Inflammatory macrophage treated with lipopolysaccharide for 1 hour (primary cell): ENCODE measurements around the gene DDC.
"Not testable (repeated sequence)": the region's sequence is repeated elsewhere in the genome, so short reads cannot be mapped to it uniquely, and the experiment has no call there.

Experiments used
- DNase-seq, 2 donors: peaks; one replicate each; pipeline ENCODE4 v3.0.0-alpha.2; 2020 to 2022

DDC gene

DNA sequence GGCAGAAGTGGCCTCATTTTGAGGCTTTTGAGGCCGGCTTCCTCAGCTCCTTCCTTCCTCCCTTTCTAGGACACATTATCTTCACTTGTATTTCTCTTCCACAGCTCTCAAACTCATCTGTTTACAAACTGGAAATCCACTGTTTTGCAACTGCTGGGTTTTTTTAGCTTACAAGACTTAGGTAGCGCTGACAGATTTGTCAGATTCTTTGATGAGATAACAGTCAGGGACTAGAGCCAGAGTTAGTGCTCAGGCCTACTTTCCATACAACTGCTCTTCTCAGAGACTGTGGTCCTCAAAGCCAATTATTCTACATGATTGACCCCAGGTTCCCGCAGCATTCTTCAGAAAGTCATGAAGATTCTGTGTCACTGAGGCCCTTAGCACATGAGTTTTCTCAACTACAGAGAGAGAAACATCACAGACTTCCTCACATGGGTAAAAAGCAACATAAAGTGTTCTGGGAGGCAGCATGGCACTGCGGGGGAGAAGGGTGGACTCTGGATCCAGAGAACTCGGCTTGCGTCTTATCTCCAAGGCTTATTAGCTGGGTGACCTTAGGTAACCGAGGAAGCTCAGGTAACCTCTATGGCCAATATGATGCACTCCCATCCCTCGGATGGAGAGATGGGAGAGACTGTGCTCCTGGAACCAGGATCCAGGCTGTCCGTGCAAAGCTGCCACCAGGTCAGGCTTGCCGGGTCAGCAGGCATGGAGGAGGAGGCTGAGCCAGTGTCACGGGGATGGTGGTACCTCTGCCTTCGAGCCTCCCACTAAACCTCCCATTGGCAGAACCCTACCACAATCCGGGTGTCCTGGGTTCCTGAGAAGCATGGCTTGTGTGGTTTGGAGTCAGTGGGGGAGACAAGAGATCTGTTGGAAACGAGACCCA, 10.5 kb downstream of the DDC start:
- DNase-seq: no peak

DNA sequence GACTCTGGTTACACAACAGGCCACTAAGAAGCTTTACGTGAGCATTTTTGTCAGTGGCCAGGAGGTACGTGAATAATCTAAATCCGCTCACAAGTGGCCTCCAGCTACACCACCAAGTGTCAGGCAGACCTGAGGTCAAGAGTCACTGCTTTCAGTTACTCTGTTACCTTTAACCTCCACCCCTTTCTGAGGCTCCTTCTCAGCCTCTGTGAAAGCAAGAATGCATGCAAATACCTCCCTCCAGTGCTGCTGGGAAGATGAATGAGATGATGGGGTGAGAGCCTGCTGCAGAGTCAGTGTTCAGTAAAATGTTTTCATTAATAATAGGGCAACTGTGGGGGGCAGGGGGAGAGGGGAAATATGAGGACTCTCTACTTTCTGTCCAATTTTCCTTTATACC, 11.2 kb downstream of the DDC start:
- DNase-seq: no peak

DNA sequence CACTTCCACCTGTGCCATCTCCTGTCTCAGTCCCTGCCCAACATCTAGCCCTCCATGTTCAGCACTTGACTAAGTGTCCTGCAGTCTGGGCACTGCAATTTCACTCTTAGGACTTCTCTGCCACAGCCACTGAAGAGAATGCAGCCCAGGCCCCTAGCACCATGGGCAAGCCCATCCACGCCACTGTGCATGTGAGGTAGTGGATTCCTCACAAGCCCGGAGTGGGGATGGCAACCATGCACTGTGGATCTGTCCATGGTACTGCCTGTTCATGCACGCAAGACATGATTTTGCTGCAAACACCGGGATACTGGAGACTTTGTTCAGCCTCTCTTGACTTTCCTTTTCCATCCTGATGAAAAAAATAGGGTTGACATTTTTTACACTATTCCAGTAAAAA, 12.3 kb downstream of the DDC start:
- no peak for DNase-seq

DNA sequence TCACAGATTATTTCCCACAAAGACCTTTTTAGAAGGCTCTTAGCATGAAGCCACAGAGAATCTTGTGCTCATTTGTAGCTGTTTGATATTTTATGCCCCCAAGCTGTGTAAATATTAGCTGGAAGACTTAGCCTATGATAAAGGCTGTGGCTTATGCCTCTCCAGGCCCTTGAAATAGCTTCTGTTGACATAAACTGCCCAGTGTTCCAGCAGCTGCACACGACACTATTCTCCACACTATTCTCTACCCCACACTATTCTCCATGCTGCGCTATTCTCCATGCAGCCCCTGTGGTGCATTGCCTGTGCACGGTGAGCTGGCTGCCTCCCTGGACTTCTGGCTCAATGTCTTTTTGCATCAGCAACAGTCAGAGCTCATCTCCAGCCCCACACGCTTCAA, 13.1 kb downstream of the DDC start:
- DNase-seq: no peak

DNA sequence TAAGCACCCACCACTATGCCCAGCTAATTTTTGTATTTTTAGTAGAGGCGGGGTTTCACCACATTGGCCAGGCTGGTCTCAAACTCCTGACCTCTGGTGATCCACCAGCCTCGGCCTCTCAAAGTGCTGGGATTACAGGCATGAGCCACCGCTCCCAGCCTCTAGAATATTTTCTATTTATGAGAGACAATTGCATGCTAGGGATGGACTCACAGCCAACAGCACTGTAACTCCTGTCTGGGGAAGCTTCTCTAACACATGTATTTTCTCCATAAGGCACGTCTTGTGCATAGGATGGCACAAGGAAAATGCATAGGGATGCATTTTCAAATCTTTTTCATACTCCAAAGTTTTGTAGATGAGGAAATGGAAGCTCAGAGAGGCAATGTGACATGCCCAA, 19.6 kb downstream of the DDC start:
- DNase-seq: not testable (repeated sequence)

DNA sequence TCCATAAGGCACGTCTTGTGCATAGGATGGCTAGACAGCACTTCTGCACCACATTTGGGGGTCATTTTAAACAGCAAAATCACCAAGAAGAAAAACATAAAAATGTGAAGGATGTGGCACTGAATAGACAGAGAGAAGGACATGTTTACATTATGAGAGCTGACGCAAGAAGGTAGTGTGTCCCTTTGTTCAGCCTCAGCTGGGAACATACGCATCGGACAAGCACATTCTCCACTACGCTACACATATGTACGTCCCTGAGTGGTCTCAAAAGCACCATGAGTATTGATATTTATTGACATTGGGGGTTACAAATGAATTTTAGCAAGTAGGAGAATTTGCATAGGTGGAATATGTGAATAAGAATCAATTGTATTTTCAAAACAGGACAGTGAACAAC, 20.2 kb downstream of the DDC start:
- no peak for DNase-seq

DNA sequence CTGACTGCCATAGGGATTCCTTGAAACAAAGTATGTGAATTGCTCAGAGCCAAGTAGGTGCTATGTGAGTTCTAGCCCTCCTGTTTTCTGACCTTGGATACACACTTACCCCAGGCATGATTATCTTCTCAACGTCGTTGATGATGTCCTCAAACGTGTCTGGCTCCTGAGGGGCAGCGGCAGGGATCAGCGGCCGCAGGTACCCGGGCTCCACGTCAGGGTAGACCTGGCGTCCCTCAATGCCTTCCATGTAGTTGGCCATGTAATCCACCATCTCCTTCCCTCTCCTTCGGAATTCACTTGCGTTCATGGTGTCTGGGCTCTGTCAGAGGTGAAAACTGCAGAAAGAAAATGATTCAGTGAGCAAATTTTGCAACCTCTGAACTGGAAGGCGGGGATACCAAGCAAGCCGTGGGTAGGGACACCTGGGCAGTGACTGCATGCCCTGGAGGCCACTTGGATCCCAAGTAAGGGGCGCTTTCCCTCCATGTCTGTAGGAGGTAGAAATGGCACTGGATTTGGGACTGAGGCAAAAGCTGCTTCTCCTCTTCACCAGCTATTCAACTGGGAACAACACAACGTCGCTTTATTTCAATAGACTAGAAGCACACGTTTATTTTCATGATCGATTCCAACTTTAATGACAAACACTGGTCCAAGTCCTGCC, 21.3 kb downstream of the DDC start:
- no peak for DNase-seq

DNA sequence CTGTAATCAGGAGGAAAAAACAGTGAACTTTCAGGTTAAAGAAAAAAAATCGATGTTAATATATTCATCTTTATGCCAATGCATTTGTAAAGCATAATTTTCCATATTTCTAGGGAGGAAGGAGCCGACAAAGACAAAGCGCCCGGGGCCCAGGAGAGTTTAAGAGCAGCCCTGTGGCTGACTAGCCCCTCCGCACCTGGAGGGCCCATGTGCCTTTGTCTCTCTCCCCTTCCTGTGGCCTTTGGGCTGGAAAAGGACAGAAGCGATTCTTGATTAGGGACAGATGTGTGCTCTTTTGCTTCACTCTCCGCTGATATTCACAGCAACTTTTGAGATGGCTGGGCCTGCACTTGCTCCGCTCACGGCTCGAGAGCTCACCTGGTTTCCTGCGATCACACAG, 23.1 kb downstream of the DDC start:
- no peak for DNase-seq

DNA sequence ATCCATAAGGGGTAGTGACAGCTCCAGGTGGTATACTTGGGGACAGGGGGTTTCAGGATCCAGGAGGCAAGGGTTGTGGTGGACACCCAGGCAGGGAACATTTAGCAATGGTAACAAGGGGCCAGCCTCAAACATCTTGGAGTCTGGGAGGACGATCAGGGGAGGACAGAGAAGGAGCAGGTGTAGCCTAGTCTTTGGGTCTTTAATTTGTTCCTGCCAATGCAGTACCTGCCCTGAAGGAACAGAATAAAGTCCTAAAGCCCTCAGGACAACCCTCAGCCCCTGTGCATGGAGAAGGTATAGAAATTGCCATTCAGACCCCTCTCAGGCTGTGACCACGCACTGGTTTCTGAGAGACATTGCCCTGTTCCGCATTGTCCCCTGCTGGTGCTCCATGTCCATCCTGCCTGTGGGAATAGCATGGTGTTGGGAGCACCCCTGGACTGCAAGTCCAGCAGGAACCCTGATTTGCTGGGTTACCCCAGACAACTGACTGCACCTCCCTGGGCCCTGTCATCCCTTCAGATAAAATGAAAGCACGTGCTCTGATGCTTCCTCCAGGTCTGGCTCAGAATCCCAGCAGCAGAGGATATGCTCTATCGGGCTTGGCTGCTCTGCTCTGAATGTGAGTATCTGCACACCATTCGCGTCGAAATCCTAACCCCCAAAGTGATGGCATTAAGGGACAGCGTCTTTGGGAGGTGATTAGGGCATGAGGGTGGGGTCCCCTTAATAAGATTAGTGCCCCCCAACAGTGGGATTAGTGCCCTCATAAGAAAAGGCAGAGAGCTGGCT, 24.2 kb downstream of the DDC start:
- no peak for DNase-seq

DNA sequence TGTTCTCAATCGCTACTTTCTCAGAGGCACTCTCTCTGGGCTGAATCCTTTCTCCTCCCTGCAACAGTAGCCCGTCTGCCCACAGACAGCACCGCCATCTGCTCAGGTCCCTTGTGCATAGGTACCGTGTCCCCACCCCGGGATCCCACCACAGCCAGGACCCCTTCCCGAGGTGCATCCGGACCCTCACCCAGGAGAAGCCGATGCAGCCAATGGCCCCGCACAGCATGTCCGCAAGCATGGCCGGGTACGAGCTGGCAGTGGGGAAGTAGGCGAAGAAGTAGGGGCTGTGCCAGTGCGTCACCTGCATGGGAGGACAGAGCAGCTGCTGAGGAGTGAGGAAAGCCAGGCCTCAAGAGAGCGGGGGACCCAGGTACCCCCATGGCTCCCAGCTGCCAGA, 25.5 kb downstream of the DDC start:
- no peak for DNase-seq

DNA sequence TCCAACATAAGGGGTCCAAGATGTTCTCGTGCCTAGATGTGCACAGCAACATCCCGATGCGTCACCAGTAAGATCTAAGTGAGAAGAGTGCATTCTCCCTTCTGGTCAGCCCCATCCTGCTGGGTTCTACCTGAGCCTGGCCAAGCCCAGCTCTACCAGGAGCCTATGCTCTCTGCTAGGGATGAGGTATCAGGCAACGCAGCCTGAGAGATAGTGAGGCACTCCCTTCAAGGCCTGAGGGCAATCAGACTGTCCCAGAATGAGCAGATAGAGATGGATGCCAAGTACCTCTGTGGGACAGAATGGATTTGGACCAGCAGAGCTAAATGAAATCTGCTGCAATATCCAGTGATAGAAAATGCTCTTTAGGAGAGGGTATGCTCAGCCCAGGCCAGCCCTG, 26.7 kb downstream of the DDC start:
- DNase-seq: no peak

DNA sequence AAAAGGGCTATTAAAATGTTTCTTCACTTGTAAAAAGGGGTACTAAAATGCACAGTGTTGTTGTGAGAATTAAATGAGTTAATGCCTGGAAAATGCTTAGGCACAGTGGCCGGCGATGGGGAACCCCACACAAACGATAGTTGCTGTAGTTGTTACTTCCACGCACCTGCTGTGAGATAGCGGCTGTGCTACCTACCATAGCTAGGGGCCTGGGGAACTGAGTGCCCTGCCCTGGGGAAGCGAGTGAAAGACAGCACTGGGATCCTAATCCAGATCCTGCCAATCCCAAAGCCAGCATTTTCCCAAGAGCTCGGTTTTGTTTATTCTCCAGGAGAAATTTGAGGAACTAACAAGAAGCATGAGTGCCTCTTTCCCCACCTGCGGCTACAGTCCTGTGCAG, 27.8 kb downstream of the DDC start:
- no peak for DNase-seq

DNA sequence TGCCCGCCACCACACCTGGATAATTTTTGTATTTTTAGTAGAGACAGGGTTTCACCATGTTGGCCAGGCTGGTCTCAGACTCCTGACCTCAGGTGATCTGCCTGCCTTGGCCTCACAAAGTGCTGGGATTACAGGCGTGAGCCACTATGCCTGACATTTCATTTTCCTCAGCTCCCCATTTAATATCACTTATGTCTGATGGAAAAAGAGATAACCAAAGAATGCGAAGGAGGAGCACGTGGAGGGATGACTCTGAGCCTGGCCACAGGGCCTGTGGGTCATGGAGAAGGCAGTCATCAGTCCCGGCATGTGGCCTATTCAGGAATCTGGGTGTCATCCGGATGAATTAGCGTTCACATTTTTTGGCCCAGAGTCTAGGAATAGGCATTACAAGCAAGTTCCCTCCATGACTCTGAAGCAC, 29.9 kb downstream of the DDC start:
- not testable (repeated sequence) for DNase-seq

DNA sequence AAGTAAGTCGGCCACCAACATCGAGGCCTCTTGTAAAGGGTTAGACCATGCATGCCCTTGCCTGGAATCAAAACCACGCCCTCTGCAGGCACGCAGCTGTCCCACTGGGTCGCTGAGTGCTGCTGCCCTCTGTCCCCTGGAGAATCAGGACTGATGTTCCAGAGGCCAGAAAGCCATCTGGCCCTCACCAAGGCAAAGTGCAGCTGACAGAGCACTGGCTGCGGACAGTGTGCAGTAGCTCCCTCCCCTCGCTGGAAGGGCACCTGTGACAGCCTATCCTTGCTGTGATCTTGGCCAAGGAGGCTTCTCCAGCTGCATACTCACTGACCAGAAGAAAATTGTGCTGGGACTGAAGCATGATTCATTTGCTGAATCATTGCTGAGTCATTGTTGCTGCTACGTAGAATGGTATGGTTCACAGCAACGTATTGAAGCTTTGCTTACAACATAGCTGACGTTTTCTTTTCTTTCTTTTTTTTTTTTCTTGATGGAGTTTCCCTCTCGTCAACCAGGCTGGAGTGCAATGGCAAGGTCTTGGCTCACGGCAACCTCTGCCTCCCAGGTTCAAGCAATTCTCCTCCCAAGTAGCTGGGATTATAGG, 30.4 kb downstream of the DDC start:
- DNase-seq: peak; percentile 70 to 72

DNA sequence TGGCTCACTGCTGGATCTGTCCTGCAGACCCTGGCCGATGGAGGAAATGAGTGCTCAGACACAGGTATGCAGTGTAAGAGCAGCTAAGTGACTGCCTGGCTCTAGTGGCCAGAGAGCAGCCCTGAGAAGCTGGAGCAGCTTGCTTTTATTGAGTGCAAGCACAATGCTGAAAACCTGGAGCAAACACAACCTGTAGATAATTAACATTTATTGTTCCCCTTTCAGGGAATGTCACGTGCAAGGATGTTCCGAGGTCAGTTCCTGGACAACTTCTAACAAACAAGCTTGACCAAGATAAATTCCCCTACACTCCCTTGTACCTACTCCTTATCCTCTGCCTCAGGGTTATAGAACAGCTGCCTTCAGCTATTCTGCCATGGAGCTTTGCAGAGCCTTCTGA, 31.3 kb downstream of the DDC start:
- no peak for DNase-seq

DNA sequence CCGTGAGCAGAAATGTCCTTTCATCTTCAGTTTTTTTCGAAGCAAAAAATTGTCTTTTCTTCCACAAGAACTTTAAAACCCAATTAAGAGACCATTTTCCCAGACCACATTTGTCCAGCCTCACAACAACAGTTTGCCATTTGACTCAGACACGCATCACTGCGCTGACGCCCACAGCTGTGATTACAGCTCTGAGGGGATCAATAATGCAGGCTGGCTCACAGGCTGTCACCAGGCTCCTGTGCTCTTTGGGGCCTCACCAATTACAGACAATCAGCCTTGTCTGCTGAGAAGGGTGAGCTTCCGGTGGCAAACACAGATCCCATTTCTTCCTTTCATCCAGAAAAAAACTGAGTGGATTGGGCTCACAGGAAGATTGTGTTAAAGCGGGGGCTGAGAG, 33.3 kb downstream of the DDC start:
- no peak for DNase-seq

DNA sequence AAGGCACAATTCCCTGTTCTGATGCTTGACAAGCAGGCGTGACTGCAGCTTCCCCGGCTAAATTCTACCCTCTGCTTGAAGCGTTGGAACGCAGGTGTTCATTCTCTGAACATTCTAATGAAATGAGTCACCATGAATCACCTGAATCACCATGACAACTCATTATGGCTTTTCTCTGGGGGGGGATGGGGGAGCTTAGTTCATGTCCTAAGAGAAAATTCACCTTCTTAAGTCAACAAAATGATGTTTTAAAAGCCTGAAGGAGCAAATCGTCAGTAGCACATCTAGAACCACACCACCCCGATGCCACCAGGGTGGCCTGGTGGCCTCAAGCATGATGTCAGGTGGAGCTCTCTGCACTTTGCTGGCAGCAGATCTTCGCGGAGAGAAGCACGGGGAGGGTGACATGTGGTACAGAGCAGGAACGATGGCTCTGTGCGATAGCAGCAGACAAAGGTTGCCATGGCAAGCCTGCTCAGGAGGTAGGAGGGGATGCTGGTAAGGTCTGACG, 33.7 kb downstream of the DDC start:
- no peak for DNase-seq

DNA sequence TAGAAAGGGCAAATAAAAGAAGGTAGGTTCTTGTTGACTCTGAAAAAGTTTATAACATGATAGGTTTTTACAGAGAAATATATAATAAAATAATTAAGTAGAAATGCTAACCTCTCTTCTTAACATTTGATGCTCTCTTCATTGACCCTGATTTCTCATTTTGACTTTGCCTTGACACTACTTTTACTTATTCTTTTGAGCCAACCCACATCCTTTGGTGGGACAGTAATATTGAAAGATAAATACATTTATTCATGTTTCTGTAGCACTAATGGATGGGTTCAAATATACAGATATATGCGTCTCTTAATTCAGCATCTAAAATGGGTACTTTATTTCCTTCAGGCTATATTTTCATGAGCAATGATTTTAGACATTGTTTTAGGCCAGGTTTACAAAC, 34.4 kb downstream of the DDC start:
- DNase-seq: no peak

DNA sequence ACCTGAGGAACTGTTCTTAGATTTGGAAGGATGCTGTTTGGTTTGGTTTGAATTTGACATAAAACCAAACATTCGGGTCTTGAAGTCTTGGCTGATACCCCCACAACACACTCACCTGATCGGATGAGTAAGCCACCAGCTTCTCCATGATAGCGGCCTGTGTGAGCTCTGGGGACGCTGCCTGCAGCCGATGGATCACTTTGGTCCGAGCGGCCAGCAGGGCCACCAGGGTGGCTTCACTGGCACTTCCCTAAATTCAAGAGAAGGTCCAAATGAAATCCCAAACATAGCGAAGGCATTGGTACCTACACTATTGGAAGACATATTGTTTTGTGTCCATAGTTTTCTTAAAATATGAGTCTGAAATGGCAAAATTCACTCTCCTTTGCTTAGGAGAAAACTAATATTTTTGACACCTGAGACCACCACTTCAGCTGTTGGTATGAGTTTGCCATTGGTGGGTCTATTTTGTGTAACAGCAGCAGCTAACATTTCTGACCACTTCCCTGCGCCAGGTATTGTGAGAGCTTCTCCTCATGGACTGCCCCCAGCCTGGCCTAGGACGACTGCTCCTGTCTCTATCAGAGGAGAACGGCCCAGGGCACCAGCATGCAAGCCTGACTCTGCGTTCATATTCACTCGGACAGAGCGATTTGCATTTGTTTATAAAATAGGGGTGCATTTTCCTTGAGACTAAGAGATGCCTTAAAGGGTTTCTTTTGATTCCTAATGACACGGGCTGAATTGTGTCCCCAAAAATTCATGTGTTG, 35.9 kb downstream of the DDC start:
- no peak for DNase-seq

DNA sequence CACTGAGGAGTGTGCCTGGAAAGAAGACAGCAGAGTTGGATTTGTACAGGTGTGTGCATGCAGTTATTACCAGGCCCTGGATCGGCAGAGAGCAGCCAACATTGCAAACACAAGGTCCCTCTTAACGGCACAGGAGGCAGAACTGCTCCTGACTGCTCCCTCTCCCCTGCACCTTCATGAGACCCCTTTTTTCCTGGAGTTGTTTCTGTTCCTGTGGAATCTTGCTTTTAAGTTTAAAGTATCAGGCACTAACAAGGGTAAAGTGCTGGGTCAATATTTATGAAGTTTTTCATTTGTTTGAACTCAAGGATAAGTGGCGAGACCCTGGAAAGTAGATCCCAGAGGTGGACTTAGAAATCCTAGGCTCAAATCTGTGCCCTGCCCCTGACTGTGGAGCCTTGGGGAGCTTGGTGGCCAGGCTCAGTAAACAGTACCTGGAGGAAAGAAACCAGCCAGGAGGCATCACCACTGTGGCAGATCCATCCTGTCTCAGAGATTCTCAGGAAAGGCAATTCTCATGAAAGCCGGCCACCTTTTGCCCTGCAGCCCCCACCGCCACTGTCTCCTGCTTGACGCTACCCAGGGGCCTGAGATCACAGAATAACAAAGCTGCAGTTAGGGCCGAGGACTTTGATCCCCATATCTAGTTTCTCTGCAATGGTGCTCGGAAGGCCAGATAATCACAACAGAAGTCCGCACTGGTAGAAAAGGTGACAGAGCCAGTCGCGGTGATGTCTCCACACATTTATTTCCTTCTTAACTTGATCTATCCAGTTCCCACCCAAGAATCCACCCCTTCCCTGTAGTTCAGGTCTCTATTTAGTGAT, 36.7 kb downstream of the DDC start:
- no peak for DNase-seq

DNA sequence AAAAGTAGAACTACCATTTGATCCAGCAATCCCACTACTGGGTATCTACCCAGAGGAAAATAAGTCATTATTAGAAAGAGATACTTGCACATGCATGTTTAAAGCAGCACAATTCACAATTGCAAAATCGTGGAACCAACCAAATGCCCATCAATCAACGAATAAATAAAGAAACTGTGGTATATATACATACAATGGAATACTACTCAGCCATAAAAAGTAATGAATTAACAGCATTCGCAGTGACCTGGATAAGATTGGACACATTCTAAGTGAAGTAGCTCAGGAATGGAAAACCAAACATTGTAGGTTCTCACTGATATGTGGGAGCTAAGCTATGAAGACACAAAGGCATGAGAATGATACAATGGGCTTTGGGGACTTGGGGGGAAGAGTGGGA, 45.9 kb downstream of the DDC start:
- not testable (repeated sequence) for DNase-seq
